OCI-LY1 (cell line): ENCODE results near the gene BRSK1.

Experiments
- CTCF ChIP-seq: fragments of 200-600 bp; sonication (generic), shearing (Covaris generic); IDR thresholded peaks from 2 replicates; pipeline ENCODE4 v1.5.1; 2017; ENCODE audit warnings: mild to moderate bottlenecking, antibody characterized with exemption, low read length, moderate library complexity, mixed read lengths
- EZH2 ChIP-seq: fragments of 200-600 bp; sonication (generic), shearing (Covaris generic); IDR thresholded peaks from 2 replicates; pipeline ENCODE4 v1.8.0; 2017; ENCODE audit warnings: borderline replicate concordance, mixed run types, mild to moderate bottlenecking, antibody characterized with exemption, low read length, moderate library complexity, mixed read lengths

GRCh38 chr19:55341171-55341588 is 57.4 kb downstream of the BRSK1 start:
- TF ChIP-seq CTCF (no peak), EZH2 (no peak)
